Measurements from ENCODE around the gene BHLHE23.
"Not testable (repeated sequence)": the region's sequence is repeated elsewhere in the genome, so short reads cannot be mapped to it uniquely, and the experiment has no call there.

BHLHE23 gene

GRCh38 chr20:63042448-63043071, 35.8 kb upstream of the BHLHE23 start:
- no peak for DNase-seq

DNA sequence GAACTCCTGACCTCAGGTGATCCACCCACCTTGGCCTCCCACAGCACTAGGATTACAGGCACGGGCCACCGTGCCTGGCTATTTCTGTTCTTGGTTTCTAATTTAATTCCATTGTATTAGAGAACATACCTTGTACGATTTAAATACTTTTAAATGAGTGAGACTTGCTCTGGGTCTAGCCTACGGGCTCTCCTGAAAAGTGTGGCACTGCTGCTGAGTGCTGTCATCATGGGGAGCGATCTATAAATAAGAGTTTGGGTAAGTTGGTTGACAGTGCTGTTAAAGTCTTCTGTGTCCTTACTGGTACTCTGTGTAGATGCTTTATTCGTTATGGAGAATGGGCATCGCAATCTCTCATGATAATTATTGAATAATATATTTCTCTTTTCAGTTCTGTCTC, 35.0 kb upstream of the BHLHE23 start:
- DNase-seq, result no peak

- no peak for DNase-seq
Observed at GRCh38 chr20:63037669-63038268, 31.0 kb upstream of the BHLHE23 start.

GRCh38 chr20:63036291-63036690, 29.5 kb upstream of the BHLHE23 start:
- no peak for DNase-seq

GRCh38 chr20:63035603-63036185, 28.9 kb upstream of the BHLHE23 start:
- no peak for DNase-seq

GRCh38 chr20:63034710-63035602, 28.2 kb upstream of the BHLHE23 start:
- not testable (repeated sequence) for DNase-seq

DNA sequence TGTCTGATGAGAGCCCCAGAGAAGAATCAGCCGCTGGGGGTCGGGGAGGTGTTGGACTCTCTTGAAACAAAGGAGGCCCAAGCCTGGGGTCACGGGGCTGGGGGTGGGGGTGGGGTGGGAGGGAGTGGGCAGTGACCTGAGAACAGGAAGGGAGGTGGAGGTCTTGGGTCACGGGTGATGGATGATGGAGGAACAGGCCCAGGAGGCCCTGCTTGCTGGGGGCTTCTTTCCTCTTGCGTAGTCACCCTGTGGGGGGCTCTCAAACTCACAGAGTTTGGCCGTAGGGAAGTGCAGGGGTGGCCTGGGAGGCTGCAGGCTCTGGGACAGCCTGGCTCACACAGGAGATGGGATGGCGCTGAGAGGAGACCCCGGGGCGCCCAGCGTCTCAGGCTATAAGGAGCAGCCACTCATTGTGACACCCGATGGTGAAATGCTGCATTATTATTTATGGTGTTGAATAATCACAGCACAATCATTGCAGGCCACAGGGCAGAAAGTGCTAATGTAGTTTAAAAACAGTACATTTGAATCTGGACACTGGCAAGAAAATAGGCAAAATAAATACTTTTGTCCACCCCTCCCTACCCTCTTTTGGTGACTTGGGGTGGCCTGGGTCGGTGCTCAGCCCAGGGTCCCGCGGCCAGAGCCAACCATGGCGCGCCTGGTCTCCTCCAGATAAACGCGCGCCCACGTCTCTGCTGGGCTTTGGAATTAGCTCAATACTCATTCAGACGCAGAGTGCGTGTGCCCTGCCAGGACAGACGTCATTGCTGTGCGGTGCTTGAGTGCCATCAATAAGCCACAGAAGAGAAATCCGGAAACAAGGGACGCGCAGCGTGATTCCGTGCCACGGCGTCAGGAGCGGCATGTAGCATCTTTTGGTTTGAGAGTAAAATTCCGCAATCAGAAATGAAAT, 27.3 kb upstream of the BHLHE23 start:
- DNase-seq, result no peak

- no peak for DNase-seq
Observed at GRCh38 chr20:63032861-63033793, 26.4 kb upstream of the BHLHE23 start.

GRCh38 chr20:63032026-63032800, 25.4 kb upstream of the BHLHE23 start:
- no peak for DNase-seq

GRCh38 chr20:63031251-63032014, 24.7 kb upstream of the BHLHE23 start:
- no peak for DNase-seq

DNA sequence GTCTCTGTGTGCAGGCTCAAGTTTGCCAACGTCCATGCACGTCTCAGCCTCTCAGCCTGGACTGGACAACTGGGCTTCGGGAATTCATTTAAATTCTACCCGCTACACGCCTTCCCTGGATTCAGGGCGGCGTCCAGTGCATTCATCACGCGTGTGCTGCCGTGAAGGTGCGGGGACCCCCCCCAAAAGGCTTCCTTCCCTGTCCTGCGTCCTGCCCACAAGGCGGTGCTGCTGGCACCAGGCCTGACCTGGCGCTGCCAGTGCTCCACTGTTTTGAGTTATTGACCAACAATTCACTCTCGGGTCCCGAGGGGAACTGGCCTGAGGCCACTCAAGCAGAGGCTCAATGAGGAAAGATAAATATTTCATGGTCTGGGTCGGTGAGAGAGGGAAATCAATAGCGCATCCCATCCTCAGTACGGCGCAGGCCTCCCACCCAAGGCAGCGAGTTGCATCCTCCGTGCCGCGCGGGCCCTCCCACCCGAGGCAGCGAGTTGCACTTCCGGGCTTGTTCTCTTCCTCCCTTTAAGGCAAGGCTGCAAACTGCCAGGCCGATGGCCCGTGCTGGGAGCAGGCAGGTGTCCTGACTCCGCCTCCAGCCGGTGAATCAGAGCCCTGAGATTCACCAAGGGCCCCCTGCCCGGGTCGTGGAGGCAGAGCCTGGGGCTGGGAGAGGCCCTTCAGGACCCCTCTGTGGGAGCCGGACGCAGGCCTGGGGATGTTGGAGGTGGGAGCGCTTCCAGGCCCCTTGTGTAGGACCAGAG, 22.8 kb upstream of the BHLHE23 start:
- DNase-seq, result no peak

- no peak for DNase-seq
Observed at GRCh38 chr20:63028461-63028921, 21.7 kb upstream of the BHLHE23 start.

DNA sequence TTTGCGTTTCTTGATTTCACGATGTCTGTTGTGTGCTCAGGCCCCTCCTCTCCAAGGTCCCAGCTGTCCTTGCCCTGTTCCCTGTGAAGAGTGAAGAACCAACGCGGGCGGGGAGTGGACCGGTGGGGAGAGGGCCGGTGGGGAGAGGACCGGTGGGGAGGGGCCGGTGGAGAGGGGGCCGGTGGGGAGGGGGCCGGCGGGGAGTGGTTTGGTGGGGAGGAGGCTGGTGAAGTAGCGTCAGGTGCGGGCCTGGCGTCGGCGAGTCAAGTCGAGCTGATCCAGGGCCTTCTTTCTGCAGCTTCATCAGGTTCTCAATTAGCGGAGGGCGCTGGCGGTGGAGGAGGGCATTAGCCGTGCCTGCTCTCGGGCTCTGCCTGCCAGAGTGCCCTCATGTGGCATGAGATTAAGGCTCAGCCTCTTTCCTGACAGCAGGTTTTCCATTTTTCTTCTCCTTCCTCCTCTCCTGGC, 21.2 kb upstream of the BHLHE23 start:
- DNase-seq, result no peak

DNA sequence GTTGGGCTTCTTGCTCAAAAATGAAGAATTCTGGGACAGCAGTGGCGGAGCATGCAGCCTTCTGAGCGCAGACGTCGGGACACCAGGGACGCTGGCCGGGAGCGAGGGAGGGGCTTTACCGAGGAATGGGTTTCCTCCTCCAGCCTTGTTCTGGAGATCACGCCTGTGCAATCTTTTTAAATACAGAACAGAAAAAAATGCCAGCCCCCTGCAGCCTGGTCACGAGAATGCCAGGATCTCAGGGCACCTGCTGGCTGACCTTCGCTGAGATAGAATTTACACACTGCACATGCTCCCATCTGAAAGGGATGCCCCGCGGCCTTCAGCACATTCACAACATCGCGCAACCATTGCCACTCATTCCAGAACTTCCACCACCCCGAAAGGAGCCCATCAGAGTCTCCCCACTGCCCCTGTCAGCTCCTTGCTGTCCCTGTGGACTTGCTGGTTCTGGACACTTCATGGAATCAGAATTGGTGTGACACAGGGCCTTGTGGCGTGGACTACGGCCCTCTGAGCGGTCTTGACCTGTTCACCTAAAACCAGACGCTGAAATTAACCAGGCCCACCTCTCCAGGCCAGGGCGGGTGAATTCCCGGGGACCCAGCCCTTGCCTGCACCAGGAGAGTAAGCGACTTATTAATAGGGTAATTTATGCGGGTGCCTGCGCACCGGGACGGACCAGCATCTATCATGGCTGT, 20.6 kb upstream of the BHLHE23 start:
- no peak for DNase-seq

GRCh38 chr20:63026582-63027165, 19.9 kb upstream of the BHLHE23 start:
- no peak for DNase-seq

- no peak for DNase-seq
Observed at GRCh38 chr20:63025534-63026331, 19.0 kb upstream of the BHLHE23 start.

Measured in OCI-M1 (cell line).